HG03135 (cell line): ENCODE data around the gene SLC15A4.

Experiments used
- ATAC-seq: cut with Tn5 transposase; IDR thresholded peaks from one replicate; pipeline ENCODE4 v1.9.1; 2021; ENCODE audit warnings: mild to moderate bottlenecking, moderate library complexity; ENCODE audit not compliant: unreplicated experiment

Gene SLC15A4

DNA sequence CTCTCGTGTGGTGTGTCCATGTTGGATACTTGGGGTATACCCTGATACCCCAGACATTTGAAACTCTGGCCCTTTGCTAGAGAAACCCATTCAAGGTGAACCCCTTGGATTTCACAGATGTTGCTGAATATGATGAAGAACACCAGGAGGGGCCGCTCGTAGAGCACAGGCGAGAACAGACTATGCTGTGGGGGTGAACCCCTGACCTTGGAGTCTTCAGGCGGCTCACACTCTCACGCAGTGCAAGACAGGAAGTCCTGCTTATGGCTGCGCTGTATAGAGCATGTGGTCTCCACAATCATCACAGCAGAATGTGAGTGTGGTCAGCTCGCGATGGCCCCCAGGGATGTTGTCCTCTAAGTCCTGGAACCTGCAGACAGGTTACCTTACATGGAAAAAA lies 60.4 kb downstream of the SLC15A4 start:
- ATAC-seq: no peak

DNA sequence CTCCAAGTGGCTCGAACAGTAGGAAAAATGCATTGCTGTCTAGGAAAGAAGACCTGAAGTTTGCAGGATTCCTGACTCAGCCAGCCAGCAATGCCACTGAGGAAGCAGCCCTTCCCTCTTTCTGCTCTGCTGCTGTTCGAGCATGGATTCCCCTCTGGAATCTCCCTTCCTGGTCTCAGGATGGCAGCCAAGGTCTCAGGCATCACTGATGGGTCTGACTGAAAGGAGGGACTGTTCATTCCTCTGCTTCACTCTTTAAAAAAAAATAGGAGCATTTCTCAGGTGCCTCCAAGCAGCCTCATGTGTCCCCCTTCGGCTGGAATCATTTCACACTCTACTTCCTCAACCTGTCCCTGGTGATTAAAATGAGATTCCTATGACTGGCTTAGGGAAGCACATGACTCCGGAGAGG lies 62.4 kb downstream of the SLC15A4 start:
- no peak for ATAC-seq

- ATAC-seq: no peak
These were observed 68.2 kb downstream of the SLC15A4 start for GRCh38 chr12:128755566-128755965.

- no peak for ATAC-seq
These were observed 69.5 kb downstream of the SLC15A4 start for GRCh38 chr12:128754275-128754674.

DNA sequence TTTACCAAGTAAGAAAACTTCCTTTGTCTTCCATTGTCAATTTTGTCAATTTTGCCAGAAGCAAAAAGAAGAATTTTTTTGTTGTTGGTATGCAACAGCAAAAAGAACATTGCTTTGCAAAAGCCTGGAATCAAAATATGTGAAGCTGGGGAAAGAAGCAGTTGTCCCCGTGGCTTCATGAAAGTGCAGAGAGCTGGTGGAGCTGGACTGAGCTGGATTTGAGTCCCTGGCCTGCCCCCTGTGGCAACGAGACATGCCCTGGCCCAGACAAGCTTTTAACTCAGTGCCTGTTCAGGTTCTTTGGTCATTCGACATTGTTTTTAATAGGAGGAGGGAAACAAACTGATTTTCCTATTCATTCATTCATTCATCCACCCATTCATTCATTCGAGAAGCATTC lies 70.3 kb downstream of the SLC15A4 start:
- ATAC-seq: no peak

DNA sequence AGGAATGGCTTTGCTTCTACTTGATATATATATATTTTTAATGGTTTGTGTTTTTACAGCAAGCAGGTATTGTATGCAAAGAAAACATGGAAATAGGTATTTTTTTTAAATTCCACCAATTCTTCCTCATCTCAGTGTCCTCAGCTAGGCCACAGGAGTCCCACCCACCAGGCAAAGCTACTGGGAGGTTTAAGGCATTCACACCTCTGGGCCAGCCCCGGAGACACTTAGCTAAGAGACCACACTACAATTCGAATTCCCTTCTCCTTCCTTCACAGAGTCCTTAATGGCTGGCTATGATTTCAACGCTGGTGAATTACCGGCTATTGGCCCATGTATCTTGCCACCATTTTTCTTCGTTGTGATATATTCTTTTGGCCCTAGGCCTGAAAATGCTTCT lies 71.4 kb downstream of the SLC15A4 start:
- no peak for ATAC-seq

DNA sequence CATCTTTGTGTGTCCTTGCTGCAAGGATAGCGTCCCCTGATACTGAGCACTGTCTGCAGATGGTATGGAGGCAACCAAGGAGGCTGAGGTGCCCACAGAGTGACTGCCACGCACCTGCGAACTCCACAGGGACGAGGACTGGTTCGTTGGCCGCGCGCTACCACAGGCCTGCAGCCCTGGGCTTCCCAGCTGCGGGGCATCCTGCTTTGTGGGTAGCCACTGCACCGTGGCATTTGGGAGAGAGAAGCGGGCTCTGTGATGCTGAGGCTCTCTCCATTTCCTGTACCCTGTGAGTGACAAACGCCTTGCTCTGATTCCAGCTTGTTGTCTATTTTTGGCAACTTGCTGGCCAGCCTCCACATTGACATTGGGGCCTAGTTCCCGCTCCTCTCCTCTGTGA lies 76.3 kb downstream of the SLC15A4 start:
- no peak for ATAC-seq

DNA sequence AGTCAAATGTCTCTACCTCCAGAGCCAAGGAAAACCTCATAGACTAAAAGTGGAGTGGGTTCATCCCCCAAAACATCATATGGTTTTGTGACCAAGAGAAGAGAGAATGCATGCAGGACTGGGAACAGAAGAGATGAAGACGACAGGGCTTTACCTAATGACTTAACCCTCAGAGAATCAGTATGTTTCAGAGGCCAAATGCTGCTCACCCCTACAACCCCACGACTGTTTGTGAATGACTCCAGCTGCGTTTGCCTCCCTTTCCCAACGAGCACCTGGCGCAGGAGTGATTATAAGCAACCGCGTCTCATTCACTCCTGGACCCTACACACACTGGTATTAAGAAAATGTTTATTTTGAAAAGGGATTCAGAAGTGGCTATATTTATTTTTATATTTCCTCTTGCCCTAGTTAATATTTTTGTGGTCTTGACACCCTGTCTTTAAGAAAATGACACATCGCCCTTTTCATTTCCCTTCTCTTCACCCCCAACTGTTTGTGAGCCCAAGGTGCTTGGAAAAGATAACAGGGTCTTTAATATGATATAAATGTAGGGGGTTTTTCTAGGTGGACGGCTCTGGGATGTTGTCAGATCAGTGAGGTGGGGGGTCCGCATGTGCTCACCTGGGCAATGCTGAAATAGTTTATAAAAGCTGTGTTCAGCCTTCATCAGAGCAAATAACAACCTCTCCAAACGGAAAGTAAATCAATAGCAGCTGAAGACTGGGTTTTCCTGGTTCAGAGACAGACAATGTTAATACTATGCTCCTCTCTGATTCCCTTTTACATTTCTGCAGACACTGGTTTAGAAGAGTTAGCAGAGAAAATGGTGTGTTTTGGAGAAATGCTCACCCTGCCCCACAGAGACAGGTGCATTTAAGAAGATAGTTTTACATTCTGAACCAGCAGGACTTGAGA lies 77.7 kb downstream of the SLC15A4 start:
- ATAC-seq: no peak

- ATAC-seq: no peak
These were observed 79.8 kb downstream of the SLC15A4 start for GRCh38 chr12:128743916-128744315.
